HTERT RPE-1 (cell line): ENCODE results near the gene ALK.

Source experiments
- in situ Hi-C: fragments of 300-500 bp; cut with MboI; formaldehyde crosslinking; loops from 4 replicates; pipeline ENCODE4 v1.14.3; 2020; ENCODE audit warnings: low sequenced_read_pairs

The ALK gene

DNA sequence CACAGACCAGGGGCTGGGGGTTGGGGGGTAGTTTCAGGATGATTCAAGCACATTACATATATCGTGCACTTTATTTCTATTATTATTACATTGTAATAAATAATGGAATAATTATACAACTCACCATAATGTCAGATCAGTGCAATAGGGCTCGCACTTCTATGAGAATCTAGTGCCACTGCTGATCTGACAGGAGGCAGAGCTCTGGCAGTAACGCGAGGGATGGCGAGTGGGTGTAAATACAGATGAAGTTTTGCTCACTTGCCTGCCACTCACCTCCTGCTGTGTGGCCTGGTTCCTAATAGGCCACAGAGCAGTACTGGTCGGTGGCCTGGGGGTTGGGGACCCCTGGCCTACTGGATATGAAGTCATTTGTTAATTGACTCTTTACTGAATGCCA, 615.6 kb downstream of the ALK start:
- in situ Hi-C loops = no loop called here

GRCh38 chr2:29304399-29305060, 616.9 kb downstream of the ALK start:
- in situ Hi-C loops = no loop called here

- in situ Hi-C loops = no loop called here
These were observed 624.8 kb downstream of the ALK start for GRCh38 chr2:29296585-29296984.

- in situ Hi-C loops = no loop called here
These were observed 625.5 kb downstream of the ALK start for GRCh38 chr2:29295845-29296244.

DNA sequence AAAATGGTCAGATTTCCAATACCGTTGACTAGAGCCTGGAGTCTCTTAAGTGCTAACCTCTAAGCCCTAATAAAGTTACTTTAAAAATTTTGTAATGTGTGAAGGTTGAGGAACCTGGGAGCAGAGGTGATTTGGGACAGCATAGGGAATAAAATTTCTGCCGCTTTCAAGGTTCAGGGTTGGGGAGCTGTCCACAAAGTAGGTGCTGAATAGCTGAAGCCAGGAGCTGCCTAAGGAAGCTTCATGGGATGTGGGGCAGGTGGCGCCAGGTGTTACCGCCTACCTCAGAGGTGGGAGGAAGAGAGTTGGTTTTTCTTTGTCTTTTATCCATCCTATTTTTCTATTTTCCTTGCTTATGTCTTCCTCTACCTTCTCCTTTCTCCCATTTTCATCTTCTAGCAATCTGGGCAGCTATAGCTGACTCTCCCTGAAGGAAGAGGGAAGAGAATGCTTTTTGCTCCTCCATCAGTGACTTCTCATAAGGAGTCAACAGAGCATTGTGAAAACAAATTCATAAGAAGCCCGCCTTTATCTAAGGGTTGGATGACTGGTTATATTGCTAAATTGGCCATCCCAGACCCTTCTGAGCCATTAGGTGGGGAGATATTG, 627.5 kb downstream of the ALK start:
- in situ Hi-C loops = no loop called here

DNA sequence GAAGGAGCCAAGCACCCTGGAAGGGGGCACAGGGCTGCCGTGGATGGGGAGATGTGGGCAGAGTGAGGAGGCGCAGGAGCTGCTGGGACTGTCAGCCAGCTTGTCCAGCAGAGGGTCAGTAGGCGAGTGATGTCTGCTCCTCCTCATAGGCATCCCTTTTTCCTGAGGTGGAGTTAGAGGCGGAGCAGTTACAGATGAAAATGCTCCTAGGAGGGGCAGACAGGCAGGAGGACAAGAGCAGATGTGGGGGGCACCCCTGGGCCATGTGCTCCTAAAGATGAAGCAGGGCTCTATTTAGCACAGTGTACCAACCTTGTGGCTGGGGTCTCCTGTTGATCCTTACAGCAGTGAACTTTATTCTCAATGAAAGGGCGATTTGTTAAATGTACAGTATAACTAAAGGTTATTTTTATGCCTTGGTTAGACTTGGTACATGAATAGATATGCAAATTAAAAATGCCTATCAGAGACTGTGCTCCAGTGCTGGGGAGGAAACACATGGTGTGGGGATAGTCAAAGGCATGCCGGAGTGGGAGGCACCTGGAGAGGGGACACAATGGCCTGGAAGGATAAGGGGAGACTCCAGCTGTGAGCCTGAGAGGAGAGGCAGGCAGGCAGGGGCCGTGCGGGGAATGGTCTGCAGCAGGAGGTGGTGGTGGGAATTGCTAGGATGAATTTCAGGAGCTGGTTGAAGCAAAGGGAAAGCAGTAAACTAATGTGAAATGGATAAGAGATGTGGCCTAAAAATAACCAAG, 630.9 kb downstream of the ALK start:
- in situ Hi-C loops = no loop called here

DNA sequence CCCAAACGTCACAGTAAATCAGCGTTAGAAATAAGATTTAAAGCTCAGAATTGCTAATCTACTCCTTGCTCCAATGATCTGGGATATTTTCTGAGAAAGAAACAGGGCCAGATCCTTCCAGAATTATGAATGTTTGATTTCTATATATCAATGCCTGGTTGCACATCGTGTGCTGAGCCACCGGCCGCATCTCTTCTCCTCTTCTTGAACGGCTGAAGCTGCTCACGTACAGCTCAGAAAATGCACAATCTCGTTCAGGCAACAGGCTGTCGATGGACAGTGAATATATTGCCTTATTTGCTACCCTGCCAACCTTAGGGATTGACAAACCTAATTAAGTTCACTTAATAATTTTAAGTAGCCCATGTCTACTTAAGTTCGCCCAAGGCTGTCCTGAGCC, 636.7 kb downstream of the ALK start:
- in situ Hi-C loops = no loop called here

- in situ Hi-C loops = no loop called here
These were observed 639.5 kb downstream of the ALK start for GRCh38 chr2:29281916-29282247.

DNA sequence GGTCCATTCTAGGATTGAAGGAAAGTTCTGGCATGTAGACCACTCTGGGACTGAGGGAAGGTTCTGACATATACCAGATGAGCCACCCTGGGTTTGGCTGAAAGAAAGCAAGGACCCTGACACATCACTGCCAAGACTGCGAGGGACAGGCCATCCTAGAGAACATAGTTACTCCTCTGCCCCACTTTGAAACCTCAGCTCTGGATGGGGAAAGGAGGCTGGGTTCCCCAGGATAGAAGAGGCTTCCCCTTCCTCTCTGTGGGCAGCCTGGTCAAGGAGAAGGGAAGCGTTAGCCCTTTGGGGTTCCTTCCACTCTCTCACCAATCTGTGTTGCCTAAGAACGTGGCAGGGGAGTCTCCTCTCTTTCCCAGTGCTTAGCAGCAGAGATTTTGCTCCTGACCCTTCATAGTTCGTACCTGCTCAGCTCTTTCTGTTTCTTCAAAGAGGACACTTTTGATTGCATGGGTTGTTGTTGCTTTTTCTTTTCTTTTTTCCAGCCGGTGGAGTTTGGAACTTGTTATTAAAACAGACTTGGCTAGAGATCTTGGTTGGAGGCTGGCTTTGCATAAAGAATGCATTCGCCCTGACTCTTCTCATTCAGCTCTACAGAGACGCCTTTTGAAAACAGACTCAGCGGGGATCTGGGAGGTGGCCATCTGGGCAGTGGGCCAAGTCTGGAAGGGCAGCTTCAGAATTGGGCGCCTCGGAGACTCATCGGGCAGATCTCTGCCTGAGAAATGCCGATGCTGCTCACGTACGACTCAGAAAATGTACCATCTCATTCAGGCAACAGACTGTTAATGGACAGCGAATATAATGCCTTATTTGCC, 640.1 kb downstream of the ALK start:
- in situ Hi-C loops = no loop called here

DNA sequence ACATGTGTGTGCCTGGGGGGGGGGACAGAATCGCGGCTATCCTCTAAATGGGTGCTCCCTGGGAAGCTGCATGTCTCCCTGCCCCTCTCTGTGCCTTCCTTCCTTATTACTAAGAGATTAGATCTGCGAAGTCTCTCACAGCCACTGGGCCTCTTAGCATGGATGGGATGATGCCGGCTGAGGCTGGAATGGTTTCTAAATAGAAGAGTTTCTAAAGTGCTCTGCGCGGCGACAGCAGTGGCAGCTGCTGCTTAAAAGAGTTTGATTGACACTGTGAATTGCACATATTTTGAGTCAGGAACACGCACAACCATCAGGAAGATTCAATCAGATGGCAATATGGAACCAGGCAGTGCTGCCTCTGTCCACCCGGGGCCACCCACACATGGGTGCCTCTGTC, 642.4 kb downstream of the ALK start:
- in situ Hi-C loops = no loop called here

DNA sequence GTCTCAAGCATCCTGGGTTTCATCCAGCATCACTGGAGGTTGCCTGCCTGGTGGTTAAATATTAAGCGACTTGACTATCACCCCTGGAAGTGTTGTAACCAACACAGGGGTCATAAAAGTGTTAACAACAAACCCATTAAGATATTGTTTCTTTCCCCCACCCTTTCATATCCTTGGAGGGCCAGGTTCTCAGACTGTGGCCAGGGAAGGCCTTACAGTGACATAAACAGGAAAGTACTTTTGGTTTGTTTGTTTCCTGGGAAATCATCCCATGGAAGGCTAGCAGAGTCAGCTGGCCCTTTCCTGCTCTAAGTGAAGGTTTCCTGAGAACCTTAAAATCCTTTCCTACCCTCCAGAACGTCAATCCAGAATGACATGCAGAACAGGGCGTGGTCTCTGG, 645.2 kb downstream of the ALK start:
- in situ Hi-C loops = no loop called here

DNA sequence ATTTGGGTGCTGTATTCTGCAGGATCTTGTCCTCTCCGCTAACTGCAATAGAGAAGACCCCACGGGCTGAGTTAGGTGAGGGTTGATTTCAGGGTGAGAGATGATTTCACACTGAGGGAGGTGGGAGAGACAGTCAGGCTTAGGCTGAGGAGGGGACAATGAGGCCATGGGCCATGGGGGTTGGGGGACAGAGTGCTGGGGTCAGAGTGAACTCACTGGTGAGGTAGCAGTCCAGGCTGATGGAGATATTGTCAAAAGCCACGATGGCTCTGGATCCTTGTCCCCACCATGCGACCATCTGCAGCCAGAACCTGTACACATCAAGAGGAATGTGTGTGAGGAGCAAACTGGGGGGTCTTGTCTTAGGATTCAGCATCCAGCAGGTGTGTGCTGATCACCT, 646.2 kb downstream of the ALK start:
- in situ Hi-C loops = no loop called here

GRCh38 chr2:29273685-29274611, 647.4 kb downstream of the ALK start:
- in situ Hi-C loops = no loop called here

DNA sequence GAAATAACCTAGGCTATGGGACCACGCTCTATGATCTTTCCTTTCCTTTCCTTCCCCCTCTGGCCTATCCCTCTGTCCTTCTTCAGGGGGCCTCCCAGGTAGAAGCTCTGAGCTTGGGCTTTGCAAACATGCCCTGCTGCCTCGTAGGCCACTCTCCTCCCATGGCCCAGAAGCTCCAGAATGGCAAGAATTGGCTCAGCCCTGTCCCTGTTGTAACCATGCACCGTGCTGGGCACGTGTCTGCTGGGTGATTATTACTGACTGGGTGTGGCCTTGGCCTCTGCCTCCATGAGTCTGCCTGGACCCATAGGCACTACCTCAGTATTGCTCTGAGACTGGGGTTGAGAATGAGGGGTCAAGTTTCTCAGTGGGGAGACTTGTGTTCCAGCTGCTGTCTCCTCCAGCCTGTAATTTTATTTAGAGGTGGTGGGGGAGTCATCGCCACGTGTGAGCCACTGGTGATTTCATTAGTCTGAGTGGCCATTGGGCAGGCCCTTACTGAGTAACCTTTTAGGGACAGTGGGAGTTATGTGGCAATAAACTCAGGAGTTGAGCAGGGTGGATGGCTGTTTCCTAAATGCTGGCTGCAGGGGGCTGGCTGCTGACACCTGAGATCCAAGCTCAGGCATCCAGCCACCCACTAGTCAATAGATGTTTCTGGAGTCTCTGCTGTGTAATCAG, 648.2 kb downstream of the ALK start:
- in situ Hi-C loops = no loop called here

GRCh38 chr2:29272311-29272710, 649.1 kb downstream of the ALK start:
- in situ Hi-C loops = no loop called here

GRCh38 chr2:29270701-29271121, 650.7 kb downstream of the ALK start:
- in situ Hi-C loops = no loop called here

DNA sequence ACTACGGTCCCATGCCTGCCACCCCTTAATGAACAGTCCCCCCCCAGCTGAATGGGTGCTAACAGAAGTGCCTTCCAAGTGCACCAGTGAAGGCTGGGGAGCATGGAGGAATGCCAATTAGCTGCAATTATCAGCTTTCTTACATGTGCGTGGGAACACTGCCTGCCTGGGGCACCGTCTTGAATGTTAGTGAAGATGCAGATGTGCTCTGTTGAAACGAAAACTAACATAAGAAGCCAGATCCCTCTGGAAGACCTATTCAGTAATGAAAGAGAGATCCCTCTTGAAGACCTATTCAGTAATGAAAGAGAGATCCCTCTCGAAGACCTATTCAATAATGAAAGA, 651.6 kb downstream of the ALK start:
- in situ Hi-C loops = no loop called here

DNA sequence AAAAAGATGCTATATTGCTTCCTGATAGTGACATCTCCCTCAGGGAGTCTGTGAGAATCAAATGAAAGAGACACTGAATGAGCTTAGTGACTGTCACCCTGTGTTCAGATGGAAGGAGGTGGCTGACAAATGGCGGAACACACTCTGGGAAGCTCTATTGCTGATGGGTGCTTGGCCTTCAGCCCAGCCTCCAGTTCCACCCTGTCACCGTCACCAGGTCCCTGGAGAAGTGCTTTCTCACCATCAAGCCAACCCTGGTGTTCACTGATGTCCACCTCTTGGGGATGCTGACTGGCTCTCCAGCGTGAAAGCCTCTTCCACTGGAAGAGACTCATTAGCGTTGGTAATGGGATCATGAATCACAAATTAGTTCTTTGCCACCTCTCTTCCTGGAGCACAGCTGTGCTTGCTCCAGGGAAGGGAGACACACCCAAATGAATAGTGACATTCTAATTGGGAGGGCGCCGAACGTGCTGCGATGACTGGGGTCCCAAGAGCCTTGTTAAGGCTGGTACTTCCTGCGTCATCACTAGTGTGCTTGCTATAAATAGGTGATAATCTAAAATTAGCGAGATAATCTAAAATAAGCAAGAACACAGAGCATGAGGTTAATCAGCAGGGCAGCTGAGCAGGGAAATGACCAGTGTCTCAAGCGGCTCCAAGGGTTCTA, 652.2 kb downstream of the ALK start:
- in situ Hi-C loops = no loop called here

DNA sequence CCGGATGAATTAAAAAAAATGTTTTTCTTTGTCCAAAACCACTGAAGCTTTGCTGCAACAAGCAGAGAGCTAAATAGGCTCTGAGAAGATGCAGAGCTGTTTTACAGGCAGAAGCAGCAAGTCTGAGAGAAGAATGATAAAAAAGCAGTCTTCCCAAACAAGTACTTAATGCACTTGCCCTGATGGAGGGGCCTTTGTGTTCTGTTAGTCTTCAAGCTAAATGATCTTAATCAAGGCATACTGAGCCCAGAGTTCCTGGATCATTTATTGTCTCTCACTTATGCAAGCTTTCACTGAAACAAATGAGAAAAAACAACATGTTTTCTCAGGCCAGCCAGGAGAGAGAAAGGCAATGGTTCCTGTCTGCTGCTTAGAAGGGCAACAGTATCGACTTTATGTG, 653.7 kb downstream of the ALK start:
- in situ Hi-C loops = no loop called here
